HG02763 (cell line): ENCODE data around the gene AP5Z1.
"Not testable (repeated sequence)": the region's sequence is repeated elsewhere in the genome, so short reads cannot be mapped to it uniquely, and the experiment has no call there.

Source experiments
- ATAC-seq: cut with Tn5 transposase; IDR thresholded peaks from one replicate; pipeline ENCODE4 v1.9.1; 2021; ENCODE audit warnings: mild to moderate bottlenecking, moderate library complexity; ENCODE audit not compliant: unreplicated experiment

The AP5Z1 gene

GRCh38 chr7:4800926-4801838 is 25.8 kb downstream of the AP5Z1 start:
- ATAC-seq: no peak

GRCh38 chr7:4801839-4802231 is 26.4 kb downstream of the AP5Z1 start:
- no peak for ATAC-seq

GRCh38 chr7:4802577-4802976 is 27.2 kb downstream of the AP5Z1 start:
- not testable (repeated sequence) for ATAC-seq

GRCh38 chr7:4803397-4804241 is 28.2 kb downstream of the AP5Z1 start:
- ATAC-seq: no peak

- ATAC-seq: no peak
Measured at GRCh38 chr7:4805110-4805983, 29.9 kb downstream of the AP5Z1 start.

DNA sequence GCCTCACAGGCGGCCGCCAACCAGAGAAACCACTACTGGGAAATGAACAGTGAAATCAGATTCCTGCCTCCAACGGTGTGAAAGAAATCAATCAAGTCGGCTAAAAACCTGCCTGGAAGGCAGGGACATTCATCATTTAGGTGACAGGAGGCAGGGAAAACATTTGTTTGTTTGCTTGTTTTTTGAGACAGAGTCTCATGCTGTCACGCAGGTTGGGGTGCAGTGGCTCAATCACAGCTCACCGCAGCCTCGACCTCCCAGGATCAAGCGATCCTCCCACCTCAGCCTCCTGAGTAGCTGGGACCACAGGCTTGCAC is 30.5 kb downstream of the AP5Z1 start:
- ATAC-seq: no peak

- no peak for ATAC-seq
Measured at GRCh38 chr7:4806983-4807597, 31.7 kb downstream of the AP5Z1 start.

DNA sequence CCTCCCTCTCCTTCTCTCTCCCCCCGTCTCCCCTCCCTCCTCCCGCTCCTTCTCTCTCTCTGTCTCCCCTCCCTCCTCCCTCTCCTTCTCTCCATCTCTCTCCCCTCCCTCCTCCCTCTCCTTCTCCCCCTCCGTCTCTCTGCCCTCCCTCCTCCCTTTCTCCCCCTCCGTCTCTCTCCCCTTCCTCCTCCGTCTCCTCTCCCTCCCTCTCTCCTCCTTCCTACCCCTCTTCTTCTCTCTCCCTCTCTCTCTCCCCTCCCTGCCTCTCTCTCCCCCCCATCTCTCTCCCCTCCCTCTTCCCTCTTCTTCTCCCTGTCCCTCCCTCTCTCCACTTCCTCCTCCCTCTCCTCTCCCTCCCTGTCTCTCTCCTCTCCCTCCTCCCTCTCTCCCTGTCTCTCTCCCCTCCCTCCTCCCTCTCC is 32.2 kb downstream of the AP5Z1 start:
- no peak for ATAC-seq

DNA sequence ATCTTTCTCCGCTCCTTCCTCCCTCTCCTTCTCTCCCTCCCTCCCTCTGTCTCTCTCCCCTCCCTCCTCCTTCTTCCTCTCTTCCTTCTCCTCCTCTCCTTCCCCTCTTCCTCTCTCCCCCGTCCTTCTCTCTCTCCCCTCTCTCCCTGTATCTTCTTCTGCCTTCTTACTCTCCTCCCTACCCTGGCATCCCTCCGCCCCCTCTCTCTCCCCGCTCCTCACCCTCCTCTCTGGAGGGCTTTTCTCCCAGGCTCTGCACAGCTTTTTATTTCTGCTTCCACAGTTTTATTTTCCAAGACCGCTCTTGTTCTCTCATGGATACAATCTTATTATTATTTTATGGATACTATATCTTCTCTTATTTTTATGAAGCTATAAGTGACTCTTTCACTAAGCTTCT is 32.6 kb downstream of the AP5Z1 start:
- no peak for ATAC-seq

- ATAC-seq: no peak
Measured at GRCh38 chr7:4808565-4808964, 33.1 kb downstream of the AP5Z1 start.

DNA sequence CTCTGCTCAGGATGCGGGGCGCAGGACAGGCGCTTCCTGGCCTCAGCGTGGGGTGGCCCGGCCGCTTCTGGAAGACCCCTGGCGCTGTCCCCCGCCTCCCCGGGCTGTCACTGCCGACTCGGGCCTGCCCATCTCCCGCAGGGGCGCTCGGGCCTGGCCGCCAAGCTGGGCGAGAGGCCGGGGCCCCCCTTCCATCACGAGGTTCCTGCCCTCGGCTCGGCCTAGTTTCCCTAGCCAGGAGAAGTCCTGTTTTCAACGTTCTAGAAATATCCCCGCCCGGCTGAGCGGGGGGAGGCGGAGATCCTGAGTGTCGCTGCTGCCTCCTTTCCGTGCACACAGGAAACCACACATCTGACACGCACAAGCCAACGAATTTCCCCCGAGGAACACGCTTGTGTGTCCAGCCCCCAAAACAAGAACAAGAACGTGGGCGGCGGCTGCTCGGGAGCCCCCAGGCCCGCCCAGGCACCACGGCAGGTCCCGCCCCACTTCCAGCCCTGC is 33.7 kb downstream of the AP5Z1 start:
- no peak for ATAC-seq

DNA sequence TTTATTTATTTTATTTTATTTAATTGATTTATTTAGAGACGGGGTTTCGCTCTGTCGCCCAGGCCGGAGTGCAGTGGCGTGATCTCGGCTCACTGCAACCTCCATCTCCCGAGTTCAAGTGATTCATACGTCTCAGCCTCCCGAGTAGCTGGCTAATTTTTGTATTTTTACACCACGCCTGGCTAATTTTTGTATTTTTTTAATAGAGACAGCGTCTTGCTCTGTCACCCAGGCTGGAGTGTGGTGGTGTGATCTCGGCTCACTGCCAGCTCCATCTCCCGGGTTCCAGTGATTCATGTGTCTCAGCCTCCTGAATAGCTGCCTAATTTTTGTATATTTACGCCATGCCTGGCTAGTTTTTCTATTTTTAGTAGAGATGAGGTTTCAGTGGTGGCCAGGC is 34.2 kb downstream of the AP5Z1 start:
- no peak for ATAC-seq

DNA sequence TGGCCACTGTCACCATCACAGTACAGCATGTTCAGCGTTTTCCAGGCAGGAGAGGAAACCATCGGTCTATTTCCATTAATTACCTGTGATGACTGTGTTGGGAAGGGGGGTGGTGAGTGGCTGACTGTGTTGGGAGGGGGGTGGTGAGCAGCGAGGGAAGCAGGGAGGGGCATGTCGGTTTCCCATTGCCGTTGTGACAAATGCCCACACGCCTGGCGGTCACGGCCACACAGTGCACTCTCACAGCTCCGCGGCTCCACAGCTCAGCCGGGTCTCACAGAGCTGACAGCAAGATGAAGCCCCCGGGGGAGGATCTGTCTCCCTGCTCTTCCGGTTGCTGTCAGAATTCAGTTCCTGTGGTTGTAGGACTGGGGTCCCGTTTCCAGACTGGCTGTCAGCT is 39.0 kb downstream of the AP5Z1 start:
- no peak for ATAC-seq

DNA sequence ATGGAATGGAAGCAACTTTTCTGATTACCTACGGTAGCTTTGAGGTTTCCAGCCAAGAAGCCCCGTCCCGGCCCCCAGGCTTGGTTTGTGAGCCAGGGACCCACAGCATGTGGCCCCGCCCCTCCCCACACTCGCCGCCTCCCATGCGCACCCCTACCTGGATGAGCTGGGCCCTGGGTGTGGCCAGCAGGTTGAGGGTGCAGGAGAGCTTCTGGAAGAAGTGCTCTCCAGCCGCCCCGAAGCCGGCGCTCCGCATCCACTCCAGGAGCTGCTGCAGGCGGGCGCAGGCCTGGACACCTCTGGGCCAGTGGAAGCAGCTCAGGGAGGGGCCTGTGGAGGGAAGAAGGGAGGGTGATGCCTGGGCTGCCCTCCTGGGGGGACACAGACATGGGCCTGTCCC is 39.7 kb downstream of the AP5Z1 start:
- ATAC-seq: no peak

GRCh38 chr7:4815609-4816418 is 40.4 kb downstream of the AP5Z1 start:
- no peak for ATAC-seq

GRCh38 chr7:4816419-4817080 is 41.1 kb downstream of the AP5Z1 start:
- ATAC-seq: no peak

DNA sequence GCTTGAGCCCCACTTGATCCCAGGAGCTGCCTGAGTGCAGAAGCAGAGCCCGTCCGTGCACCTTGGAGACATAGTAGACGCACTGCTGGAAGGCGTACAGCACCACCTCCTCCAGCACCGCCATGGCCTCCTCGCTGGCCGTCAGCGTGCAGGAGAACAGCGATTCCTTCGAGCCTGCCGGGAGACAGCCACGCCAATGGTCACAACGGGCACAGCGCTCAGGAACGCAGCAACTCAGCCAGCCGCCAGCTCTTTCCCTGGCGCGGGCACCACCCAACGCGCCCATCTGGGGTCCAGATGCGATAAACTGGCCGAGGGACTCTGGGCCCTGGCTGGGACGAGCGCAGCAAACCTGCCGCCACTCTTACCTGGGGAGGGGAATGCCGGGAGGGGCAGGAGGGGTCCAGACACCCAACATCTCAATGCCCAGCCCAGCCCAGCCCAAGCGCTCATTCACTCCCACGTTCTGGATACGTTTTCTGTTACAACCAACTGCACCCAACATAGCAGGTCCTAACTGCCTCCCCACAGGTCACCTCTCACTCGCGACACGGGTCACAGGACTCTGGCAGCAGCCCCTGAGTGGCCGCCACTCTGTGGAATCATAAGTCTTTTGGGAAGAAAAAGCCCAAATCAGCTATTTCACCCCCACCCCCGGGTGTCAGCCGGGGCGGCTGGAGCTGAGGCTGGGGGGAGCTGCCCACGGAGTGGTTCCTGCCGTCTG is 41.9 kb downstream of the AP5Z1 start:
- ATAC-seq: no peak

GRCh38 chr7:4818000-4818794 is 42.8 kb downstream of the AP5Z1 start:
- no peak for ATAC-seq
